Hepatocyte (in vitro differentiated cells): ENCODE data around the gene PHACTR3.

Source experiments
- CTCF ChIP-seq: fragments of 200-600 bp; sonication (generic); IDR thresholded peaks from 2 replicates; pipeline ENCODE4 v1.5.1; 2016; ENCODE audit warnings: antibody characterized with exemption, mild to moderate bottlenecking; ENCODE audit not compliant: poor library complexity
- EZH2 ChIP-seq: fragments of 200-600 bp; sonication (generic); IDR thresholded peaks from 2 replicates; pipeline ENCODE4 v1.6.1; 2016; ENCODE audit warnings: antibody characterized with exemption, mild to moderate bottlenecking, borderline replicate concordance
- EZH2phosphoT487 ChIP-seq: fragments of 200-600 bp; sonication (generic); IDR thresholded peaks from one replicate; pipeline ENCODE4 v1.6.1; 2018; ENCODE audit warnings: antibody characterized with exemption, mild to moderate bottlenecking, low read depth, moderate library complexity; ENCODE audit not compliant: unreplicated experiment, severe bottlenecking

GRCh38 chr20:59817846-59818615 is 213.7 kb downstream of the PHACTR3 start:
- no peak for TF ChIP-seq CTCF
- TF ChIP-seq EZH2 = no peak
- no peak for TF ChIP-seq EZH2phosphoT487
